ENCODE data around the gene RAB35. TPM values are rescaled to one million over a fixed set of nuclear protein-coding genes. Genes with fewer than 3 reads are reported as not detected.
A peak's percentile ranks its signal among the peaks of the same experiment; 100 is the strongest.

Gene RAB35
- total RNA-seq, result 23.6 TPM
- long read RNA-seq, transcript RAB35-201 (6 exons, 2,945 nt), result major isoform, 12 of 15 reads
- long read RNA-seq, partial matches to known transcripts, result 0 of 15 reads
- long read RNA-seq, other reads (novel, unspliced or antisense), result 3 of 15 reads

DNA sequence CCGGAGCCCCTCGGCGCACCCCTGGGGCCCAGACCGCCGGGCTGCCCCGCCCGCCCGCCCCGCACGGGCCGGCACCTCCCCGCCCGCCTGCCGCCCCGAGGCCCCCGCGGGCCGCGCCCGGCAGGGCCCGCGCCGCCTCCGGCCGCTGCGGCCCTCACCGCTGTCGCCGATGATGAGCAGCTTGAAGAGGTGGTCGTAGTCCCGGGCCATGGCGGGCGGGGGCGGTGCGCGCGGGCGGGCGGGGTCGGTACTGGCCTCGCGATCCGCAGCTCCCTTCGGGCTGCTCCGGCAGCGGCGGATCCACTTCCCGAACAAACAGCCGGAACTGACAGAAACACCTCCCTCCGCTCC lies at the start of gene RAB35:
Gene RAB35 (minus strand): TSS at position 313 of the 351 bp plus-strand sequence. CDS start 103 bp downstream, at position 210.
- intact Hi-C loops (cut with DNase I), result no loop called here
- no peak for ATAC-seq (ENCODE audit: poor library complexity)

GRCh38 chr12:120164293-120164692 lies 47.7 kb upstream of the RAB35 start:
- intact Hi-C loops (cut with DNase I), result no loop called here
- no peak for DNase-seq
- ATAC-seq (ENCODE audit: poor library complexity), result no peak

More for the DNA sequence above, at the start of gene RAB35:
- DNase-seq, result no peak

GRCh38 chr12:120162763-120163162 lies 46.2 kb upstream of the RAB35 start:
- ATAC-seq (ENCODE audit: poor library complexity), result no peak
- intact Hi-C loops (cut with DNase I), result no loop called here
- no peak for DNase-seq

- intact Hi-C loops (cut with DNase I), result no loop called here
- no peak for ATAC-seq (ENCODE audit: poor library complexity)
- no peak for DNase-seq
These were observed 45.3 kb upstream of the RAB35 start for GRCh38 chr12:120161852-120162251.

DNA sequence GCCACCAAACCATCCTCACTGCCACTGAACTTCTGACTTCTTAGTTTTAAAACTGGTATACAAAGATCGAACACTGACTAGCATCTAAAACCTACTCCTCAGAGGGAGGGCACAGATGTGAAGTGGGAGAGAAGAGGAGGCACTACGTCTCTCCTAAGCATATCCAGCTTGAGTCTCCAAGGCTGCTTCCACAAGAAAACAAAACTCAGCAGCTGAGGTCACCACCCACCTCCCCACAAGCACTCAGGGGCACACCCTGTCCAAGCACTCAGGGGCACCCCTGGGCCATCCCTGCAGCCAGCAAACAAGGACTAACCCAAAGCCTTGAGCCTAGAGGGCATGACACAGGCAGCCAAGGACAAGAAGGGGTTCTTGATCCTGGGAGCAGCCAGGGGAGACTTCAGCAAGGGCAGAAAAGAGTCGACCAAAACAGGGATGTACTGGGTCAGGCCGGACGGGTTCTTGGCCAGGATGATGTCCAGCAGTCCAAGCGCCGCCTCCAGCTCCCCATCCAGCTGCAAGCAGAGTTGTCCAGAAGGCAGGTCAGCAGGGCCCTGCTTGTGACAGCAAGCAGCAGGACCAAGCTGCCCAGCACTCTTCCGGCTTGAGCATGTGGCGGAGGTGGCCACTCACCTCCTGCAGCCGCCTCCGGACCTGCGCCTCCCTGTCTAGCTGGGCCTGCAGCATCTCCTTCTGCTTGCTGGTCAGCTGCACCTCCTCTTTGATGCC lies 43.1 kb upstream of the RAB35 start:
- ATAC-seq (ENCODE audit: poor library complexity) (peak; percentile 41), DNase-seq (peak; percentile 61)
- intact Hi-C loops (cut with DNase I), result no loop called here

DNA sequence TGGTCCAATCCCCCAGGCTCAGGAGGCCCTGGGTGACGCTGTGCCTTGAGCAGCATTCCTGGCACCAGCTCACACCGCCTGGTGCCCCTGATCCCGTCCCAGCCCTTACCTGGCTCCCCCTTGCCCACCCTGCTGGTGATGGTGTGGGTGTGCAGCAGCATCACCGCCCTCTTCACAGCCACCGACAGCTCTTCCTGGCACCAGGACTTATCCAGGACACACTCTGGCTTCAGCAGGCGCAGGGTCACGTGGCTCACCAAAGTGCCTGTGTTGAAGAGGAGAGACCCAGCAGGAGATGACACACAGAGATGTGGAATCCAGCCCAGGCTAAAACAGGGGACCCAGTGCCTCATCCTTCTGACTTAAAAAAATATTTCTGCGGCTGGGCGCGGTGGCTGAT lies 41.8 kb upstream of the RAB35 start:
- ATAC-seq (ENCODE audit: poor library complexity), result no peak
- no peak for DNase-seq
- intact Hi-C loops (cut with DNase I), result no loop called here

GRCh38 chr12:120157678-120158077 lies 41.1 kb upstream of the RAB35 start:
- ATAC-seq (ENCODE audit: poor library complexity) (no peak), DNase-seq (no peak)

GRCh38 chr12:120156315-120157259 lies 40.0 kb upstream of the RAB35 start:
- intact Hi-C loops (cut with DNase I), result no loop called here
- DNase-seq (no peak), ATAC-seq (ENCODE audit: poor library complexity) (no peak)

More at GRCh38 chr12:120157678-120158077, 41.1 kb upstream of the RAB35 start:
- intact Hi-C loops (cut with DNase I), result no loop called here

DNA sequence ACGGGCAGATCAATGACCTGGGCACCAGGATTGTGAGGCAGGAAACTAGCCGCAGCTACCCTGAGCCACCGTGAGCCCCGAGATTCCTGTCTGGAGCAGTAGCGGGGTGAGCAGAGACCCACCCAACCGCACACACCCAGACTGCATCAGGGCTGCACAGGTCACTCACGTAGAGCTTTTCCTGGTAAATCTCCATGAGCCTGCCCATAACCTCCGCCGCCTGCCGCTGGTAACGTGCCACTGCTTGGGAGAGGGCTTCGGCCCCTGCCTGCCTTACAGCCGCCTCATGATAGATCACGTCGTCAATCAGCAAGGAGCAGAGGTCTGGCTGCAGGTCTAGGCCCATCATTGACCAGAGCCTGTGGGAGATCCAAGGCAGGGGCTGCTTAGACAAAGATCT lies 38.5 kb upstream of the RAB35 start:
- intact Hi-C loops (cut with DNase I), result no loop called here
- ATAC-seq (ENCODE audit: poor library complexity), result no peak
- no peak for DNase-seq

DNA sequence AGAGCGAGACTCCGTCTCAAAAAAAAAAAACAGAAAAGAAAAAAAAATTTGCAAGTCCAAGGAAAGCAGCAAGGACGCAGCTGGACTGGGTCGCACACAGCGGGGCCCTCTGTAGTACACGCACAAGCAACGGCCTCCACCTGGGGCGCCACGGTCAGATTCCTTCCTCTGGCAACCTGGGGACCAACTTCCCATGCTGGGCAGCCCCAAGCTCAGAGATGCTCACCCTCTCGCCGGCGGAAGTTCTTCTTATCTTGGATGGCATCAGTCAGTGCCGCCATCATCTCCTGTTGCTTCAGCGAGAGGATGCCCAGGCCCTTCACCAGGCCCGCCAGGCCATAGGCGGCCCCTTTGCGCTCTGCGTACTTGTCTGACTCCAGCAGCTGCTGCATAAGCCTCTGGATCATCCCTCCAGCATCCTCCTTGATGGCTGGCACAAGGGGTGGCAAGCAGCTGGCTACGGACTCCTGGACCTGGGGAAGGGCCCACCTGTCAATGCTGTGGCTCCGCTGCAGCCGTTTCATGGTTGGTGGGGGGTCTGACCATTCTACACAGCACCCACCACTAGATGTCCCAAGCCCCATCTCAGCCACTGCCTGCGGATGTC lies 34.5 kb upstream of the RAB35 start:
- peak; percentile 12 for ATAC-seq (ENCODE audit: poor library complexity)
- intact Hi-C loops (cut with DNase I), result no loop called here
- no peak for DNase-seq

- intact Hi-C loops (cut with DNase I), result no loop called here
- no peak for DNase-seq
- ATAC-seq (ENCODE audit: poor library complexity), result no peak
These were observed 31.5 kb upstream of the RAB35 start for GRCh38 chr12:120148011-120148410.

- ATAC-seq (ENCODE audit: poor library complexity), result no peak
- no peak for DNase-seq
- intact Hi-C loops (cut with DNase I), result no loop called here
These were observed 28.6 kb upstream of the RAB35 start for GRCh38 chr12:120145164-120145563.

GRCh38 chr12:120144215-120144614 lies 27.7 kb upstream of the RAB35 start:
- ATAC-seq (ENCODE audit: poor library complexity), result no peak
- intact Hi-C loops (cut with DNase I), result no loop called here
- DNase-seq, result no peak

GRCh38 chr12:120142231-120142877 lies 25.8 kb upstream of the RAB35 start:
- ATAC-seq (ENCODE audit: poor library complexity) (no peak), DNase-seq (no peak)
- intact Hi-C loops (cut with DNase I), result no loop called here

- ATAC-seq (ENCODE audit: poor library complexity) (no peak), DNase-seq (no peak)
- intact Hi-C loops (cut with DNase I), result no loop called here
These were observed 24.8 kb upstream of the RAB35 start for GRCh38 chr12:120141336-120141735.

GRCh38 chr12:120140603-120141002 lies 24.1 kb upstream of the RAB35 start:
- DNase-seq (no peak), ATAC-seq (ENCODE audit: poor library complexity) (no peak)
- intact Hi-C loops (cut with DNase I), result no loop called here

GRCh38 chr12:120139958-120140357 lies 23.4 kb upstream of the RAB35 start:
- DNase-seq (no peak), ATAC-seq (ENCODE audit: poor library complexity) (no peak)
- intact Hi-C loops (cut with DNase I), result no loop called here

GRCh38 chr12:120138366-120138765 lies 21.8 kb upstream of the RAB35 start:
- DNase-seq, result no peak
- no peak for ATAC-seq (ENCODE audit: poor library complexity)
- intact Hi-C loops (cut with DNase I), result no loop called here

- intact Hi-C loops (cut with DNase I), result no loop called here
These were observed 21.3 kb upstream of the RAB35 start for GRCh38 chr12:120137833-120138232.

More at GRCh38 chr12:120137833-120138232, 21.3 kb upstream of the RAB35 start:
- peak; percentile 22 for ATAC-seq (ENCODE audit: poor library complexity)
- no peak for DNase-seq

Data from Right ventricle myocardium superior (tissue), 1 donor.